Measurements from ENCODE around the gene PADI2. TPM values are rescaled to one million over a fixed set of nuclear protein-coding genes. Genes with fewer than 3 reads are reported as not detected.

Gene PADI2
- total and polyA plus RNA-seq, 2 donors (not counting 3 experiments of a cell fraction or from before 2014, with no cell fraction given): not detected

DNA sequence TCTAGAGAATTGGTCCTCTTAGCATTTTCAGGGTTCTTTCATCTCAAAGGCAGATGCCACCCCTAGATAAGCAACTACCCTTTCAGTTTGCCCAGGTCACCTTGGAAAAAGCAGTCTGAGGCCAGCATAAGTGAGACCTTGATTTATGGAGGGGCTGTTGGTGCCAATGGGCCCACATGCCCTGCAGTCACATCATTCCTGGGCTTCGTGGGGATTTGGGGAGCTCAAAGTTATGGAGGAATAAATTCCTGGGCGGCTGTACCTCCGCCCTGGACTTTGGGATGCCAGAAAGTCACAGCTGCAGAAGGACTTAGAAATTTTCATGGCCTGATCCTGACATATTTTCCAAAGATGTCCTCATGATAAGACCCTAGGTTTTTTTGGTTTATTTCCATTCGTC lies 62.7 kb downstream of the PADI2 start:
- H3K9ac ChIP-seq (replicated peaks; ENCODE audit: extremely low read depth, insufficient read depth, low read length): no peak overlapping the region
- dilution Hi-C loops (cut with MboI; ENCODE audit: extremely low pct_ligation_motif_present, low sequenced_read_pairs) (no loop called here), intact Hi-C loops (cut with micrococcal nuclease) (loop anchor here (10.0 kb wide), 1 partner anchor 378 kb away; the partner anchor contains the start of gene RCC2)
- H3K9me3 ChIP-seq (replicated peaks; ENCODE audit: control insufficient read depth, insufficient read depth, low read length): no peaks in the 10 kb centered on the region
- H3K27ac ChIP-seq (ENCODE audit: insufficient read depth, low read depth, low read length): no peak overlapping the region
- FAIRE-seq (no peak), DNase-seq (ENCODE audit: low read depth, low spot score) (no peak)
- no peak overlapping the region for H3K4me2 ChIP-seq (ENCODE audit: insufficient read depth, low read length)
- ChIA-PET CTCF (interaction anchor here (1.0 to 1.2 kb wide), 2 partner anchors 65 to 180 kb away, joined by 3 to 4 read pairs; no protein-coding TSS in a partner anchor), POLR2A (no interaction called here)
- peaks cover 19% of the 10 kb centered on the region for H3K79me2 ChIP-seq (ENCODE audit: control insufficient read depth, insufficient read depth, low read length)
- no peak for TF ChIP-seq EZH2 (IDR thresholded peaks at IDR 0.05; ENCODE audit: borderline replicate concordance, low read depth, low read length, severe bottlenecking)
- TF ChIP-seq, protein P1, sequence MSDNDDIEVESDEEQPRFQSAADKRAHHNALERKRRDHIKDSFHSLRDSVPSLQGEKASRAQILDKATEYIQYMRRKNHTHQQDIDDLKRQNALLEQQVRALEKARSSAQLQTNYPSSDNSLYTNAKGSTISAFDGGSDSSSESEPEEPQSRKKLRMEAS (IDR thresholded peaks at IDR 0.05; ENCODE audit: insufficient read depth, insufficient read length): no peak
- H3K4me3 ChIP-seq (replicated peaks in 1 of 3; ENCODE audit: insufficient read depth in 1 of 3, low read depth in 1 of 3, low read length in 3 of 3): no peak overlapping the region
- H3K4me1 ChIP-seq (ENCODE audit: control insufficient read depth, extremely low read depth, insufficient read depth, low read length): peaks cover 8% of the 10 kb centered on the region
- H4K20me1 ChIP-seq (replicated peaks; ENCODE audit: control insufficient read depth, extremely low read depth, insufficient read depth, low read length): no peaks in the 10 kb centered on the region
- H3K27me3 ChIP-seq (ENCODE audit: control insufficient read depth in 2 of 2, insufficient read depth in 2 of 2, low read length in 2 of 2): no peaks in the 10 kb centered on the region
- no peaks in the 10 kb centered on the region for H3K36me3 ChIP-seq (ENCODE audit: control insufficient read depth in 2 of 2, extremely low read depth in 1 of 2, insufficient read depth in 2 of 2, low read length in 2 of 2)
- no peaks in the 10 kb centered on the region for H3K9me1 ChIP-seq (replicated peaks; ENCODE audit: control insufficient read depth, extremely low read depth, insufficient read depth, low read length)
- H2AFZ ChIP-seq (ENCODE audit: low read depth, low read length): no peak overlapping the region
- BruUV-seq (replicated peaks): no TSS peak

DNA sequence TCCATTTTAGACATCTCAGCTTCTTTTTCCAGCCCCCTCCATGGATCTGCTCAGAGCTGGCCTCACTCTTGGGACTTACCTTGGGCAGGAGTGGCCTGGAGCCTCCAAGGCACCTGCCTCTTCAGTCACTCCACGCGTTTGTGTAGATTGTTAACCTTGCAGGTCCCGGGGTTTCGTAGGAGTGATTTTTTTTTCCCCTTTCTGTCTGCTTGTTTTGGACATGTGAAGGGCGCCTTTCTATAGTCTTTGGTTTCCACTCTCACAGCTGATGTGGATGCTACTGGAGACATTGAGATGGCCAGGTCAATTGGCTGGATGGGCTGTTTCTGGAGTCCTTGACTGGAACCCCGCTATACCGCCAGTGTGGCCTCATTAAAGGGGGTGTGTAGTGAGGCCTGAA lies 63.5 kb downstream of the PADI2 start:
- Histone ChIP-seq H3K9ac (replicated peaks; ENCODE audit: extremely low read depth, insufficient read depth, low read length) (no peak overlapping the region), H3K4me3 (replicated peaks in 1 of 3; ENCODE audit: insufficient read depth in 1 of 3, low read depth in 1 of 3, low read length in 3 of 3) (no peak overlapping the region), H3K4me2 (ENCODE audit: insufficient read depth, low read length) (no peak overlapping the region), H3K36me3 (ENCODE audit: control insufficient read depth in 2 of 2, extremely low read depth in 1 of 2, insufficient read depth in 2 of 2, low read length in 2 of 2) (no peaks in the 10 kb centered on the region), H2AFZ (ENCODE audit: low read depth, low read length) (no peak overlapping the region), H3K9me3 (replicated peaks; ENCODE audit: control insufficient read depth, insufficient read depth, low read length) (no peaks in the 10 kb centered on the region), H4K20me1 (replicated peaks; ENCODE audit: control insufficient read depth, extremely low read depth, insufficient read depth, low read length) (no peaks in the 10 kb centered on the region), H3K27me3 (ENCODE audit: control insufficient read depth in 2 of 2, insufficient read depth in 2 of 2, low read length in 2 of 2) (no peaks in the 10 kb centered on the region), H3K9me1 (replicated peaks; ENCODE audit: control insufficient read depth, extremely low read depth, insufficient read depth, low read length) (no peaks in the 10 kb centered on the region), H3K79me2 (ENCODE audit: control insufficient read depth, insufficient read depth, low read length) (peaks cover 26% of the 10 kb centered on the region), H3K27ac (ENCODE audit: insufficient read depth, low read depth, low read length) (no peak overlapping the region), H3K4me1 (ENCODE audit: control insufficient read depth, extremely low read depth, insufficient read depth, low read length) (peaks cover 8% of the 10 kb centered on the region)
- CTCF ChIA-PET: interaction anchor here (1.2 kb wide), 1 partner anchor 66 kb away, joined by 4 read pairs; no protein-coding TSS in a partner anchor
- DNase-seq (ENCODE audit: low read depth, low spot score) (no peak), FAIRE-seq (no peak)
- TF ChIP-seq POLR2AphosphoS5 (IDR thresholded peaks at IDR 0.05; ENCODE audit: insufficient read depth, low read depth, low read length): no peak
- TF ChIP-seq, protein P1 (IDR thresholded peaks at IDR 0.05; ENCODE audit: insufficient read depth, insufficient read length): no peak
- no peak for TF ChIP-seq MYC (IDR thresholded peaks at IDR 0.05; ENCODE audit: low read depth, low read length)
- TF ChIP-seq EZH2 (IDR thresholded peaks at IDR 0.05; ENCODE audit: borderline replicate concordance, low read depth, low read length, severe bottlenecking): no peak
- TF ChIP-seq JUN (IDR thresholded peaks at IDR 0.05; ENCODE audit: borderline replicate concordance, insufficient read depth, insufficient read length, low read depth): no peak
- TF ChIP-seq, protein P2, sequence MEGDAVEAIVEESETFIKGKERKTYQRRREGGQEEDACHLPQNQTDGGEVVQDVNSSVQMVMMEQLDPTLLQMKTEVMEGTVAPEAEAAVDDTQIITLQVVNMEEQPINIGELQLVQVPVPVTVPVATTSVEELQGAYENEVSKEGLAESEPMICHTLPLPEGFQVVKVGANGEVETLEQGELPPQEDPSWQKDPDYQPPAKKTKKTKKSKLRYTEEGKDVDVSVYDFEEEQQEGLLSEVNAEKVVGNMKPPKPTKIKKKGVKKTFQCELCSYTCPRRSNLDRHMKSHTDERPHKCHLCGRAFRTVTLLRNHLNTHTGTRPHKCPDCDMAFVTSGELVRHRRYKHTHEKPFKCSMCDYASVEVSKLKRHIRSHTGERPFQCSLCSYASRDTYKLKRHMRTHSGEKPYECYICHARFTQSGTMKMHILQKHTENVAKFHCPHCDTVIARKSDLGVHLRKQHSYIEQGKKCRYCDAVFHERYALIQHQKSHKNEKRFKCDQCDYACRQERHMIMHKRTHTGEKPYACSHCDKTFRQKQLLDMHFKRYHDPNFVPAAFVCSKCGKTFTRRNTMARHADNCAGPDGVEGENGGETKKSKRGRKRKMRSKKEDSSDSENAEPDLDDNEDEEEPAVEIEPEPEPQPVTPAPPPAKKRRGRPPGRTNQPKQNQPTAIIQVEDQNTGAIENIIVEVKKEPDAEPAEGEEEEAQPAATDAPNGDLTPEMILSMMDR (IDR thresholded peaks at IDR 0.05; ENCODE audit: extremely low read depth in 1 of 2, insufficient read depth in 1 of 2, low read depth in 1 of 2, low read length in 2 of 2): no peak
- no peak for TF ChIP-seq POLR2A (IDR thresholded peaks at IDR 0.05; ENCODE audit: low read depth, low read length)
- no TSS peak for BruUV-seq (replicated peaks)
- POLR2A ChIA-PET: no interaction called here
- dilution Hi-C loops (cut with MboI; ENCODE audit: extremely low pct_ligation_motif_present, low sequenced_read_pairs) (no loop called here), intact Hi-C loops (cut with micrococcal nuclease) (loop anchor here (2.0 to 10.0 kb wide), 2 partner anchors 379 to 443 kb away; partner anchors contain the start of genes NBPF1 and RCC2)
